Fibroblast of the aortic adventitia (primary cell): ENCODE measurements around the gene NBEA. TPM values are rescaled to one million over a fixed set of nuclear protein-coding genes. Genes with fewer than 3 reads are reported as not detected.

Source experiments
- DNase-seq: peaks from one replicate; pipeline ENCODE4 v3.0.0-alpha.2; 2010; ENCODE audit warnings: low read depth
- H3K4me3 ChIP-seq: 2 replicates; pipeline ENCODE4 v1.5.1; 2011; ENCODE audit warnings: low read depth, mild to moderate bottlenecking, control low read depth, low read length, moderate library complexity
- total RNA-seq: library from RNA; depleted of rRNA; stranded (reverse); fragments of >200 nt; gene quantifications from 2 replicates; pipeline ENCODE4 v1.2.3, GENCODE V29; 2012; ENCODE audit warnings: low replicate concordance
- TF ChIP-seq, protein P1 (sequence below): IDR thresholded peaks from 2 replicates; pipeline ENCODE4 v1.5.1; 2011; ENCODE audit warnings: mild to moderate bottlenecking, low read length, control low read depth, inconsistent platforms; ENCODE audit not compliant: insufficient read depth

Gene NBEA
- total RNA-seq, 1 donor = 6.9 TPM

DNA sequence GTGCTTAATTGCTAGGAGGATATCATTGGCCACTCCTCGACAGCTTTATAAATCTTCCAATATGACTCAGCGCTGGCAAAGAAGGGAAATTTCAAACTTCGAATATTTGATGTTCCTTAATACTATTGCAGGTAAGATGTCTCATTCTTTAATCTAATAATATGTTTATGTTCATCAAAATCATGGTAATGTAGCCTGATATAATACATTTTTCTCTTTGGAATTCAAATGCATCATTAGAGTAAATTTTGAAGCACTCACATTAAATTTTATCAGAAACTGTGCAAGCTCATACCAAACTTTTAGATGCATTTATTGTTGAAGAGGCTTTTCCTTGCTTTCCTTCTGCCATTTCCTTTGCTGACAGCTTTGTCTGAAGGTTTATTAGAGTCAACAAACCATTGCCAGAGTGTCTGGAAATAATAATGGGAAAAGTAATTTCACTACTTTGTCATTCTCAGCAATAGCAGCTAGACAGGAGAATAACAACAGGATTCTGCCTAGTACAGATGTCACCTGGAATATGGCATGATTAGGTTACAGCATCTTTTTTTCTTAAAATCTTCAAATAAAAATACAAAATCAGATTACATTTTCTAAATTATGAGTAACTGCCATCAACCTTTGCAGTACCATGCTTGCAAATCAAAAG is 613.0 kb downstream of the NBEA start:
- no peak for DNase-seq
- no peak overlapping the region for H3K4me3 ChIP-seq
- TF ChIP-seq, protein P1, sequence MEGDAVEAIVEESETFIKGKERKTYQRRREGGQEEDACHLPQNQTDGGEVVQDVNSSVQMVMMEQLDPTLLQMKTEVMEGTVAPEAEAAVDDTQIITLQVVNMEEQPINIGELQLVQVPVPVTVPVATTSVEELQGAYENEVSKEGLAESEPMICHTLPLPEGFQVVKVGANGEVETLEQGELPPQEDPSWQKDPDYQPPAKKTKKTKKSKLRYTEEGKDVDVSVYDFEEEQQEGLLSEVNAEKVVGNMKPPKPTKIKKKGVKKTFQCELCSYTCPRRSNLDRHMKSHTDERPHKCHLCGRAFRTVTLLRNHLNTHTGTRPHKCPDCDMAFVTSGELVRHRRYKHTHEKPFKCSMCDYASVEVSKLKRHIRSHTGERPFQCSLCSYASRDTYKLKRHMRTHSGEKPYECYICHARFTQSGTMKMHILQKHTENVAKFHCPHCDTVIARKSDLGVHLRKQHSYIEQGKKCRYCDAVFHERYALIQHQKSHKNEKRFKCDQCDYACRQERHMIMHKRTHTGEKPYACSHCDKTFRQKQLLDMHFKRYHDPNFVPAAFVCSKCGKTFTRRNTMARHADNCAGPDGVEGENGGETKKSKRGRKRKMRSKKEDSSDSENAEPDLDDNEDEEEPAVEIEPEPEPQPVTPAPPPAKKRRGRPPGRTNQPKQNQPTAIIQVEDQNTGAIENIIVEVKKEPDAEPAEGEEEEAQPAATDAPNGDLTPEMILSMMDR = no peak

DNA sequence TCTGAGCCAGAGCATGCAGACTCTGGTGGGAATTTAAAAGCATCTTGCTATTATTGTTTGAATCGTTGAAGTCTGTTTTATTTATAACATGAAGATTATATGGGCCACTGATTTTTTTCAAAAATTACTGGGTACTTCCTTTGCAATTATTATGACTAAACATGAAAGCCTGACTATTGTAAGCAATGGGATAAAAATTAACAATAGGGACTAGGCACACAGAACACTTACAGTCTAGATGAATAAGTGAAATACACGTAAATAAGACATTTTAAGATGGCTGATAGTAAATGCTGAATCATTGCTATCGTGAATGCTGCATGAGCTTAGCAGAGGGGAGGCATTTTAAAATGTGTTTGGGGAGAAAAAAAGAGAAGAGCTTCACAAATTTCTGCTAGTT is 615.4 kb downstream of the NBEA start:
- H3K4me3 ChIP-seq = no peak overlapping the region
- DNase-seq = no peak
- TF ChIP-seq, protein P1 = no peak

DNA sequence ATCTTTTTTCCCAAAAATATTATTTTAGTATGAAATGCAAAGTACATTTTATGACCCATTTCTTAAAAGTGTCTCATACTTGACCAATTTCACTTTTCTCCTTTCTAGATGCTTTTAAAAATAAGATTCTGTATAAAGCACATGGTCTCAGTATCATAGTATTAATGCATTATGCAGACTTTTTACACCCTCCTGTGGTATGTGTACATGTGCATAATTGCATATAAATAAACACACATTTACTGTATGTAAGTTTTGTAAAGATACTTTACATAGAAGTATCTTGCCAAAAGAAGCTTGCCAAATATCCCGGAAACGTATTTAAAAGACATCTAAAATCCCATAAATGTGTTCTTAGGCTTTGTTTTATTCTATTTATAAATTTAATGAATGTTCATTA is 619.5 kb downstream of the NBEA start:
- no peak overlapping the region for H3K4me3 ChIP-seq
- no peak for DNase-seq
- TF ChIP-seq, protein P1 = no peak

DNA sequence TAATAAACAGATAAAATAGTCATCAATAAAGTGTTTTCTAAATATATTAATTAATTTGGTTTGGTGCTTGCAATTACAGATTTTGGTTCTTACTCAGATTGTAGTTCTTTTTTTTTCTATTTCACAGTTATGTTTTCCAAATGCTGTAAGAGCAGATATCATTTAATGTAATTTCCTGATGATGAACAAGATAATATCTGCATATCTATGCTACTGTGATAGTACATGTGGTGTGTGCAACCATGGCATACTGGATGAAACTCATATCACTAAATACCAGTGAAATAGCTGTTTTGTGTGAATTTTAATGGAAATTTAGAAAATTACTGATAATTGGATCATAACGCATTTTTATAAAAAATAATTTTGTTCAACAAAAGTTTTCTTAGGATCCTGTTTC is 623.2 kb downstream of the NBEA start:
- no peak overlapping the region for H3K4me3 ChIP-seq
- TF ChIP-seq, protein P1 = no peak

DNA sequence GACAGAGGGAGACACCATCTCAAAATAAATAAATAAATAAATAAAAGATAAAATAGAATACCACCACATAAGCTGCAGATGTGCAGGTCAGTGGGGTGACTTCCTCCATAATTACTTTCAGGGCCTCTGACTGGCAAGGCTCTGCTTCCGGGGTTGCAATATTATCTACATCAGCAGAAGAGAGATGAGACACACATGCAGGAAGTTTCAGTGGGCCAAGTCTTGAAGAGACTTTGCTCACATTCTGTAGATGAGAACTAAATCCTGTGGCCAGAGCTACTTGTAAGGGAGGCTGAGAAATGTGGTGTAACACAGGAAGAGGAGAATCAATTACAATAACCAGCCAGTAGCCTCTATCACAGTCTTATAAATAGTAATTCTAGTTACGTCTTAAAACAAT is 624.3 kb downstream of the NBEA start:
- H3K4me3 ChIP-seq = no peak overlapping the region
- TF ChIP-seq, protein P1 = no peak

More for the DNA sequence above, 623.2 kb downstream of the NBEA start:
- no peak for DNase-seq

DNA sequence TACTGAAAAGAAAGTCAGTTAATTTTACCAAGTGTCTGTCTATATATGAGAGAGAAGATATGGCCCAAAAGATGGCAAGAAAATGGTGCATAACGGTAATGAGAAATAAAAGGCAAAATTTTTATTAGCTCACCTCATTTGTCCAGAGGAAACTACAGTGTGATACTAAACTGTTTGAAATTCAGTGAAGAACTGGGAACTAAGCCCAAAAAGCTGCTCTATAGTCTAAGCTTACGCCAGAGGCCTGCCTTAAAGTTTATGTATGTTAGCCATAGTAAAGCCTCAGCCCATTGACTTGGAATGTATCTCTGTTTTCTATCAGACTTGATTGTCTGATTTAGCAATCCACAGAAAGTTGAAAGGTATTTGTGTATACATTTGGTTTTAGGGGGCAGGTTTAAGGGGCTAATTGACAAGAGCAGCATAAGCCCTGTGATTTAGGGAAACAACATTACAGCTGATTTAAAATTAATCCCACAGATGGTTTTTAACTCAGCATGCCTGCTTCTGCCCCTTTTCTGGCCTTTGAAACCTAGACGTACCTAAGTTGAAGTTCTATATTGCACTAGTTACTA is 625.4 kb downstream of the NBEA start:
- TF ChIP-seq, protein P1 = no peak
- H3K4me3 ChIP-seq = no peak overlapping the region
- no peak for DNase-seq

More for the DNA sequence above, 624.3 kb downstream of the NBEA start:
- DNase-seq = no peak

DNA sequence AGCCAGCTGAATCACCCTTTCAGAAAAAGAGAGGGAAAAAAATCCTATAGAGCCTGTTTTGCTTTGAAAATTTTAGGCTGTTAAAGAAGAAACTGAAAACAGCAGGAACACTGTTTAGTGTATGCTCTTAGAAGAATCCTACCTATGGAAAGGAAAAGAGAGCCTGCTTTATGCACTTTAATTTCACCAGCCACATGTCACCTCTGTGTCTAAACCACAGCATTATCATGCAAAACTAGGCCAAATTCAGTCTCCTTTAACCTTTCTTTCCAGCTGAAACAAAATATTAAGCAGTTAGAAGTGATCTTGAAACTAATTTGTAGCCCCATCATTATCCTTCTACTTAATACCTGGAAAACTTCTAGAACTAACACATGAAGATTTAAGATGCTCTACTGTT is 631.6 kb downstream of the NBEA start:
- no peak for DNase-seq
- TF ChIP-seq, protein P1 = no peak
- no peak overlapping the region for H3K4me3 ChIP-seq
